ENCODE data around the gene ZBTB3. TPM values are rescaled to one million over a fixed set of nuclear protein-coding genes. Genes with fewer than 3 reads are reported as not detected.
A peak's percentile ranks its signal among the peaks of the same experiment; 100 is the strongest.

ZBTB3 gene
- total RNA-seq, 2 donors from 2014 or later: 3.9 to 4.0 TPM

GRCh38 chr11:62794201-62794775, 40.3 kb upstream of the ZBTB3 start:
- no peak for DNase-seq
- 86 to 89% methylated on average over 8 of the region's 8 CpGs for WGBS, 2 donors

GRCh38 chr11:62792202-62792575, 38.2 kb upstream of the ZBTB3 start:
- DNase-seq (peak in 1 of 4 donors; percentile 24), ATAC-seq (no peak)
- Histone ChIP-seq H3K9me3 (no peaks in the 10 kb centered on the region), H3K36me3 (replicated peaks in 1 of 2; ENCODE audit: insufficient read depth in 1 of 2, low read depth in 2 of 2) (peaks cover 6 to 26% of the 10 kb centered on the region in 2 donors), H3K27ac (peak overlapping the region; percentile 48 to 86 (median 72)), H3K4me1 (peaks cover 41% of the 10 kb centered on the region), H3K27me3 (no peaks in the 10 kb centered on the region), H3K4me3 (no peak overlapping the region)
- intact Hi-C loops (cut with DNase I): no loop called here
- TF ChIP-seq CTCF (IDR thresholded peaks at IDR 0.05): no peak
- no peak for TF ChIP-seq POLR2A (IDR thresholded peaks at IDR 0.05)
- WGBS, 2 donors: 21 to 22% methylated on average over 10 to 11 of the region's 11 CpGs

More at GRCh38 chr11:62794201-62794775, 40.3 kb upstream of the ZBTB3 start:
- TF ChIP-seq POLR2A (IDR thresholded peaks at IDR 0.05): no peak
- no peak for TF ChIP-seq CTCF (IDR thresholded peaks at IDR 0.05)
- no peak for ATAC-seq
- no peaks in the 10 kb centered on the region for H3K9me3 ChIP-seq
- no peak overlapping the region for H3K27ac ChIP-seq
- intact Hi-C loops (cut with DNase I): no loop called here
- no peaks in the 10 kb centered on the region for H3K27me3 ChIP-seq
- H3K36me3 ChIP-seq (replicated peaks in 1 of 2; ENCODE audit: insufficient read depth in 1 of 2, low read depth in 2 of 2): peaks cover 6 to 34% of the 10 kb centered on the region in 2 donors
- no peak overlapping the region for H3K4me3 ChIP-seq
- peaks cover 25% of the 10 kb centered on the region for H3K4me1 ChIP-seq

GRCh38 chr11:62791501-62792201, 37.7 kb upstream of the ZBTB3 start, which contains the start of gene TMEM223:
Gene TMEM223 (minus strand): TSS chr11:62792006. CDS start chr11:62791994, 12 bp downstream.
- peak; percentile 70 for ATAC-seq
- H3K4me3 ChIP-seq: peak within 1 kb of the TSS; percentile 42 to 97
- peaks cover 6 to 23% of the 10 kb centered on the region in 2 donors for H3K36me3 ChIP-seq (replicated peaks in 1 of 2; ENCODE audit: insufficient read depth in 1 of 2, low read depth in 2 of 2)
- DNase-seq: peak; percentile 84 to 87 (median 86)
- intact Hi-C loops (cut with DNase I): no loop called here
- WGBS, 2 donors: 0% methylated on average over 2 to 50 of the region's 58 CpGs
- TF ChIP-seq CTCF (IDR thresholded peaks at IDR 0.05) (peak in 4 of 7 experiments; percentile 32 to 43 (median 38)), POLR2A (IDR thresholded peaks at IDR 0.05) (peak; percentile 63 to 88 (median 84))
- H3K9me3 ChIP-seq: no peaks in the 10 kb centered on the region
- H3K4me1 ChIP-seq: peaks cover 41% of the 10 kb centered on the region
- peak within 1 kb of the TSS; percentile 48 to 86 (median 72) for H3K27ac ChIP-seq
- no peaks in the 10 kb centered on the region for H3K27me3 ChIP-seq

GRCh38 chr11:62789576-62789975, 35.6 kb upstream of the ZBTB3 start:
- H3K9me3 ChIP-seq: no peaks in the 10 kb centered on the region
- intact Hi-C loops (cut with DNase I): no loop called here
- 66 to 83% methylated on average over 3 of the region's 3 CpGs for WGBS, 2 donors
- peak overlapping the region in 1 of 4 donors; percentile 1 for H3K27ac ChIP-seq
- ATAC-seq: no peak
- peaks cover 52% of the 10 kb centered on the region for H3K4me1 ChIP-seq
- H3K36me3 ChIP-seq (replicated peaks in 1 of 2; ENCODE audit: insufficient read depth in 1 of 2, low read depth in 2 of 2): peaks cover 5 to 6% of the 10 kb centered on the region in 2 donors
- no peak overlapping the region for H3K4me3 ChIP-seq
- H3K27me3 ChIP-seq: no peaks in the 10 kb centered on the region
- no peak for DNase-seq
- TF ChIP-seq POLR2A (IDR thresholded peaks at IDR 0.05): no peak
- no peak for TF ChIP-seq CTCF (IDR thresholded peaks at IDR 0.05)
